Fibroblast of the conjunctiva (primary cell): Measurements from ENCODE around the gene GHITM.

Source experiments
- DNase-seq: peaks from one replicate; pipeline ENCODE4 v3.0.0-alpha.2; 2010; ENCODE audit warnings: low read depth

The GHITM gene

GRCh38 chr10:84201244-84201606 is 61.9 kb downstream of the GHITM start:
- DNase-seq: no peak

GRCh38 chr10:84201682-84202081 is 62.4 kb downstream of the GHITM start:
- DNase-seq: no peak

- no peak for DNase-seq
These were observed 63.0 kb downstream of the GHITM start for GRCh38 chr10:84202349-84202748.
